HG03575 (cell line): ENCODE measurements around the gene CHD2.

Experiments
- ATAC-seq: cut with Tn5 transposase; IDR thresholded peaks from one replicate; pipeline ENCODE4 v1.9.1; 2021; ENCODE audit not compliant: unreplicated experiment, insufficient number of reproducible peaks, low FRiP score; ENCODE audit errors: extremely low read depth

Gene CHD2

DNA sequence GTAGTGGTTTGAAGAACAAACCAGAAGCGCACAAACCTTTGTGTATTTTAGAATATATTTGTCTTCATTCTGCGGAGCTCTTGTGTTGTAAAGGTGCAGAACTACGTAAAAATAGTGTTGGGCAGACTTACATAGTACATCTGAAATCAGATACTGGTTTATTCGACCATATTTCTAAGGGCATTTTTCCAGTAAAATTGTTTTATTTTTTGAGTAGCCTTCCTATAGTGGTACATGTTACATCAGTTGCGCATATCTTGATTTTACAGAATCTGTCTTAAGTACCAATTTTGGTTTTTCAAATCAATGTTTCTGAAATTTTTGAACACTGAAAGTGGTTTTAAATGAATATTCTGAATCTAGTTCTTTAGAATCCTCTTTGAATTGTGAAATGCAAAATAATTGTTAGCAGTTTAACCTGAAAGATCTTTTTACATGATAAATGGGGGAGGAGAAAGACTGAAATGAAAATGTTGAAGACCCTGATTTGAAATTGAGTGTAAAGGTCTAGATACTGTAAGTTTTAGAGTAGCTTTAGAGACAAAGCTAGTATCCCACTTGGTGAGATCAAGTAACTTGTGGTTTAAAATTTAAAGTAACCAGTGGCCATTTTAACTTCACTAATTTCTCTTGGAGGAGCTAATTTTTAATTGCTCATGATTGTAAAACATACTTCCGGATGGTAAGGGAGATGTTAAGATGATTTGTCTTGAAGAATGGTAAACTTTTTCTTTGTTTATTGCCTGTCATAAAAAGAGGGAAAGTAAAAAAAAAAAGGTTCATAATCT lies 15.5 kb upstream of the CHD2 start:
- ATAC-seq = no peak

DNA sequence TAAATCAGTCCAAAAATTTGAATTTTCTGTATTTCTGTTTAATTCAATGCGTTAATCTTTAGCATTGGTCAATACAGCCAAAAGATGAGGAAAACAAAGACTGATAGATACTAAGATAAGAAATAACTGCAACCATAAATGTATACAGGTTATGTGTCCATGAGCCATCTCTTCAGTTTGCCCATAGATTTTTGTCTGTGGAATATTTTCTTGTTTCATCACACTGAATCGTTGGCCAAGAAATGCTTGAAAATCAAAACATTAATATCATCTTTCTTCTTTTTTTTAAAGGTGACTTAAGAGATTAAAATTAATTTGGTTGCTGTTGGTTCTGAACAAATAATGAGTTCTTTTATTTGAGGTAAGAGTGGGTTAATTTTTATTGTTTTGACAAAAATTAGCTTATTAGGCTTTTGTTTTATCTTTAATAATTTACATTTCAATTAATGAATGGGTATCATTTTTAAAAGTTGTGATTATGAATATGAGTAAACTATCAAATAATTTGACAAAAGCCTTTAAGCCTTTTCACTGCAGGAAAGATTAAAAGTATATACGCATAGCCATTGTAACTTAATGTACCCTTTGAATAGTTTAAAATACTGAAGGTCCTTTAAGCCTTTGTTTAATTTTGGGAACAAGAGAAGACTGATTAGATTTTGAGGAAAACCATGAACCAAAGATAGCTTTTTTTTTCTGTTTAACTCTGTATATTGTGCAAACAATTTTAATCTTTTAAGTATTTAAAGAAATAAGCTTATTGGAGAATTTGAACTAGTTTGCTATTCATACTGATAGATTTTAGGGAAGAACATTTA lies 14.7 kb upstream of the CHD2 start:
- no peak for ATAC-seq

DNA sequence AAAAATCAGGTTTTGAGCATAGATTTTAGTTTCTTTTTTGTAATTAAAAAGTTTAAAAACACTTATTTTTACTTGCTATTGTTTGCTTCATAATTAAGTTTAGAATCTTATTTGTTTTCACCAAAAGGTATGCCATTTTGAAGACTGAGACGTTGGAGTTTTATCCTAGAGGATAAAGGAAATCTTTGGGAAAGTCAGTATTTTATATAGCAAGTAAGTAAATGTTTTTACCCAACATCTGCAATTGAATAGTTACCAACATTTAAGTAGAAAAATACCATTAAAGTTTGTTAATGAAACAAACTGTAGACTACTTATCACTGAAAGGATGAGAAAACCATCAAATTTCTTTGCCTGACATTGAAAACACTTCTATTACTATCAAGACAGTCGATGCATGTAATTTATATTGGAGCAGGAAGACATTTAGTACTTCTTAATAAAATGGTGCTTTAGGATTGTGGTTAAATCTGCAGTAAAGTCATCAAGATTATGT lies 14.0 kb upstream of the CHD2 start:
- no peak for ATAC-seq

DNA sequence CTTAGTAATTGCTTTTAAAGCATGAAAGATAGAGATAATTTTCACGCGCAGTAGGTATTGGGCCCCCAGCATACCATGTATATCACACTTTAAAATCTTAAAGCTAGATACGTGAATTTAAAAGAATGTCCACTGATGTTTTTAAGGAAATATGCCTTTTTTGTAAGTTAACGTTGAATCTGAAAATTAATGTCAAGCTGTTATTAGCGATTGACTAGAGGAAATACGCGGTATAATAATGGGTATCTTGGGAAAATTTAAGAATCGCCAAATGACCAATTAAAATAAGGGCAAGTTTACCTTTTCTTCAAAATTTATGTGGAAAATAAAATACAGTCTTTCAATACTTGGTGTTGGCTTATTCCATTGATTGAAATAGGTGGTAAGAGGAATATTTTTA lies 13.3 kb upstream of the CHD2 start:
- no peak for ATAC-seq

DNA sequence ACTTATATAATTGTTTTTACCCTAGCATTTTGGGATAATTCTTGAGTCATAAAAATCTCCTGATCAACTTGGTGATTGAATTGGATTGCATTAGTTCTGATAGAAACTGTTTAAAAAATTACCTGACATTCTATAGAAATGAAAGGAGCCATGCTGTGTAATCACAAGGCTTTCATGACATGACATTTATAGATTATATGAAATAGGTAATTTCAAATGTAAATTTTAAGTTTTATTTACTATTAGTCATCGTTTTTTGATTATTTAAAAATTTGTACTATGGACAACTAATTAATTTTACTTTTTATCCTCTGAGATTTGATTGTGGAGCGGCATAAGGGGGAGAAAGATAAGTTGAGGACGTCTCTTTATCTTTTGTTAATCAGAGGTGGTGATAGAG lies 12.3 kb upstream of the CHD2 start:
- ATAC-seq = no peak

DNA sequence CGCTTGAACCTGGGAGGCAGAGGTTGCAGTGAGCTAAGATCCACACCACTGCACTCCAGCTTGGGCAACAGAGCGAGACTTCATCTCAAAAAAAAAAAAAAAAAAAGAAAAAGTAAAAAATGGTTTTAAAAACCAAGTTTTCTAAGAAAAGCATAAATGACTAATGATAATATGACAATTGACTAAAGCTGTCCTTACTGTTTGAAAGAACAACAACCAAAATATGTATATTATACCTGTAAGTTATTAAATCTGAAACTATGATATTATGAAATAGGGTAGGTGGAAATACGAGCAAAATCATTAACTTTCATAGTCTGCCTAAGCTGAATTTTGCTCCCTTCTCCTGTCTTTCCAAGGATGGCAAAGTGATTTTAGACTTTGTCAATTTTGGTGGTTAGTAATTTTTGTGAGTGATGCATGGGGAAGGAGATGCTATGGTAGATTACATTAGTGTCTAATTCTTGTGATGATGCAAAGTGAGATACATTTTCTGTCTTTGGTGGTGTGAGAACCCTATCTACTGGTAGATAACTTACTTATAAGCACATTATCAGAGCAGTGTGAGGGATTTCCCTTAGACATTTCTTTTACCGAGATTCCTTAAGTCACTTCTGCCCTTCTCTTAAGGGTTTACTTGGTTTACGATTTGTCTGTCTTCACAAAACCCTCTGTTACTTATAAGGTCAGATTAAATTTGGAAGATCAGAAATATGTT lies 10.6 kb upstream of the CHD2 start:
- ATAC-seq = no peak

DNA sequence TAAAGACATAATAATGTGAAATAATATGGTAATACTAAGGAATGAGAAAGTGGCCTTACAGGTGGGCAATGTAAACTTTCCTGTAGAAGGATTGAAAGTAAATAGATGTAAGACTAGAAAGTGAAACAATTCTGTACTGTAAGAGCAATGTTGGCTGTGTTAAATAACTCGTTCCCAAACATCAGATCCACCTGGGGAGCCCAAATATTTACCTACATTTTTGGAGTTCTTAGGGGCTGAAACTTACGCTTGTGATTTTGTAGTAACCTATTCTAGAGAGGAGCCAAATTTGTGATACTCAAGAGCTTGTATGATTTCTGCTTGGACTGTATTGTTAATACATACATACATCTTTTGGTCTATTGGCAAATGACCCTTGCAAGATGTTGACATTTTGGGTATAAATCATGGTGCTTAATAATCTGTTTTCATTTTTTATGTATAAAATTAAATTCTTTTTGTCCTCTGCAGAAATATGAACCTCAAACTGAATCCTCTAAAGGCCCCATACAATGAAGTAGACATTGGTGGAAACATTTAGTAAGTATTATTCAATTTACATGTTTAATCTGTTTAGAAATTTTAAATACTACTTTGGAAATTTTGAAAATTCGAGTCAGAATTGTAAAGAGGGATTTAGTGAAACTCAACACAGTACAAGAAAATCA lies 8.5 kb upstream of the CHD2 start:
- ATAC-seq = no peak

DNA sequence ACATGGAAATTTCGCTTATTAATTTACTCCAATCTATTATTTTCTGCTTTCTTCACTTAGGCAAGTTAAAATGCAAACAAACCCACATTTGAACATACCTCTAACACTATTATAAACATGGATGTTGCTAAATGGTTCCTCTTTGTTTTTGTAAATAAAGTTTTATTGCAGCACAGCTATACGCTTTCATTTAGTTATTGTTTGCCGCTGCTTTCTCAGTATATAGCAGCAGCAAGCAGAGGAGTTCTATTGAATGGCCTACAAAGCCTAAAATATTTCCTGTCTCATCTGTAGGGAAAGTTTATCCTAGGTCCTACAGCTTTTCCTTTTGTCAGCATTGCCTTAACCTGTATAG lies 7.9 kb upstream of the CHD2 start:
- ATAC-seq = no peak

DNA sequence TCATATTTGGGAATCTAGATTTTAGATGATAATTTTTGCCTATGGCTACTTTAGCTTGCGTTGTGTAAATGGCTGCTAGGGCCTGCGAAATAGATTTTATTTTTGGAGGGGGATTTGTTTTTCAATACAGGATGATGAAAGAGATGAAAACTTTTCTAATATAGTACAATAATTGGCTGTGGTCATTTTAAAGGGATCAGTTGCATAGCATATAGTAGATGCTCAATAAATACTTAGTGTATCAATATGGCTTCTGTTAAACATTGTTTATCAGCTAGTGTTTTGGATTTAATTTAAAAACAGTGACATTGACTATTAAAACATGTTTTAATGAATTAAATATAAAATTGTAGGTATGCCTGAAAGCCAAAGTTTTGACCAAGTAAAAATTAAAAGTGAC lies 6.9 kb upstream of the CHD2 start:
- ATAC-seq = no peak

DNA sequence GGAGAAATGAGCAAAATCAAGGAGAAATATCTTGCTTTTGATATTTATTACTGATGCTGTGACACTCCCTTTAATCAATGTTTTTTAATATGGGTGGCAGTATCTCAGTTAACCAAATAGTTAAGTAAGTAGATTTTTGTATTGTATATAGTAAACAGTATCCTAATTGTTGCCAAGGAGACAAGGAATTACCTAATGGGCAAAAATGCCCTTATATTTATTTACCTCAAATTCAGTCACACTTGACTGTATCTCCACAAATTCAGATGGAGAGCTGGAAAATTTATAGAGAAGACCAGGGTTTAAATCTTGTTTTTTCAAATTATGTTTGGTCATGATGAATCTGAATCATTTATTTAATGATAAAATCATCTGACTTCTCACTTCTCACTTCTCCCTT lies 3.6 kb upstream of the CHD2 start:
- no peak for ATAC-seq

DNA sequence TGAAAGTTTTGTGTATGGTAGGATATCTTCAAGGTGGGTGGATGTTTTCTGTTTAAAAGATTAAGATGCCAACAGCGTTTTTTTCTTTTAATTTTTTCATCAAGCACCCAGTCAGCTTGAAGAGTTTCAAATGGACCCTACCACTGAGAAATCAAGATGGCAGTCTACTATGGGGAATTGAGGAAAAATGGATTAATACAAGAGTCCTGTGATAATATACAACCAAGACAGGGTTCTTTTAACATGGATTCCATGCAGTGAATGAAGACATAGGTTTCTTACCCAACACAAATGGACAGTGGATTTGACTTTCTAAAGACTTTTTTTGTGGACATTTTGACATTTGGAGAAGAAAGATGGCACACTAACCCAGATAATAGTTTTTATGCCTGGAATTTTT lies 2.5 kb upstream of the CHD2 start:
- ATAC-seq = no peak

DNA sequence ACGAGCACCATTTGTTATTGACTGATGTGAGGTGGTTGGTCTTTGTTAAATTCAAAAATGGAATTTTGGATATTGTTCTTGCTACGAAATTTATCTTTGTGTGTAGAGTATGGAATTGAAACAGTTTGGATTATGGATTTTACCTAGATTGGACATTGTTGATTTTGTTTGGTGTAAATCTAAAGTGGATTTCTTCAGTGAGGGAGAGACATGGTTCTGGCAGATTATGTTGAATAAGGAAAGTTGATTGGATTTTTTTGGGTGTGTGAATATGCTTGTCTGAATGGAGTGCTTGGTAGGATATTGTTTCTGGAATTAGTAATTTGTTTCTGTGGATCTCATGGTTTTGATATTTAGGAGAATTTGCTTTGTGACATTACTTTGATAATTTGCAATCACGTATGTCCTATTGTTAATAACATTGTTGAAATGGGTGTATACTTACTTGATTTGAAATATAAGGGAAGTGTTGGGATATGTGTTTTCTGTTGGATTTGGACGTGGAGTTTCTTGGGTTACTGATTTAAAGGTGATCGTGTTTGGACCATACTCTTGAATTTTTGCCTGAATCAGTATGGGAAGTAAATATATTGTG lies 1.0 kb upstream of the CHD2 start:
- ATAC-seq = no peak

DNA sequence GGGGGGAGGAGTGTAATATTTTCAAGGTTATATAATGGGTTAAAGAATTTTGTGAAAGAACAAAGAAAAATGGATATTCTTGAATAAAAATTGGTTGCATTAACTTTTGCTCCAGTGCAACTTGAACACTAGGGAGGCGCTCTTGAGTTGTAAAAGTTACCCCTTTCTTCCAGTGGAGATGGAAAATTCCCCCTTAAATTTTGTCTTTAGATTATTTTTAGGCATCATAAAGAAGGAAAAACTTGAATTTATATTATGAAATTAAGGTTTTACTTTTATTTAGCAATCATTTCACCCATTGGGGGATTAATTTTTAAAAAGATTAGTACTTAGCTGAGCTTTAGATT lies 550 bp upstream of the CHD2 start:
- no peak for ATAC-seq

DNA sequence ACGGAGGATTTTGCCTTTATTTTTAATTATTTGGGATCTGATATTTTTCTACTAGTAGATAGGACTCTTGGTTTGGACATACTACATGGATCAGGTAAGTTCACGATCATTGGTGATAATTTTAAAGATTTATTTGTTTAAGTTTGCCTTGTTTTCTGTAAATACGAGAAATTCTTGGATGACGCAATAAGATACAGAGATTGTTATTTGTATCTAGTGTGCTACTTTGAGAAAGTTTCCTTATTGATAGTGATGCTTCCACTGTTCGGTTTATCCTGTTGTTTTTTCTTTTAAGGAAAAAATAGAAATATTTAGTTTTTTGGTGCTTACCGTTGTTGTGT lies 577 bp downstream of the CHD2 start:
- ATAC-seq = no peak

DNA sequence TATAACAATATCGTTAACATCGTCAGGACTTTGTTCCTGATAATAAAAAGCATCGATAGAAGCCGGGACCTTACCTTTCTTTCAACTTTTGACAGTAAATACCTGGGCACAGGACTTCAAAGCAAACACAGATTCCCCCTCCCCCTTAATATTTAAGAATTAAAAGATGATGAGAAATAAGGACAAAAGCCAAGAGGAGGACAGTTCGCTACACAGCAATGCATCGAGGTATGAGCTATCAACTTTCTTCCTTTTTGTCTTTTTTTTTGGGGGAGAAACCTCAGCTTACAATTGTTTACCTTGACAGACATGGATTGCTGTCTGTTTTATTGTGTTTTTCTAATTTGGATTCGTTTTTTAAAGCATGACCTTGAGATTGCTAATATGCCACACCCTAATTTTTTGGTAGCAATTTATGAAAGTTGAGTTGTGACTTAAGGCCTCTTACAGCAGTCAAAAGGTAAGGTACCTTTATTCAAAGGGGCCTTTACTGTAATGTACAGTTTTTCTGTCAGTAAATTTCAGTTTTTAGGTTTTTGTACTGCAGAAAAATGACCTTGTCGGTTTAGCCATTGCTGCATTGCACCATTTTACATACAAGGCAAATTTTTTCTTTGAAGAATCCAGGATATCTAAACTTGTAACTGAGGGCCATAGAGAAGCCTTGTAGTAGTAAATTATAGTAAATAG lies 1.1 kb downstream of the CHD2 start:
- no peak for ATAC-seq

DNA sequence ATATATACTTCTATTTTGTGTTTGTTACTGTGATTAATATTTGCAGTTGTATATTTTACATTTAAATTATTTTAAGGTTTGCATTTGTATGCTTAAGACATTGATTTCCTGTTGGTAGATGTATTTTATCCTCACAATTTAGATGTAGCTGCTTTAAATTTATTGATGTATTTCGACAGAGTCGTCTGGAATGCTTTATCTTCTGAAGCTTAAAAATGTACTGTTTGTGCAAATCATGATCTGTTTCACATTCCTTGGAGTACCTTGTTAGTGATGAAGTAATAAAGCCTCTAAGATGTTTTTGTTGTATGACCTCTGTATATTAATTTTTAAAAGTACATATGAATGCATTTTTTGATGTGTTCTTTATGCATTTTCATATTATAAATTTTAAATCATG lies 1.9 kb downstream of the CHD2 start:
- ATAC-seq = no peak

DNA sequence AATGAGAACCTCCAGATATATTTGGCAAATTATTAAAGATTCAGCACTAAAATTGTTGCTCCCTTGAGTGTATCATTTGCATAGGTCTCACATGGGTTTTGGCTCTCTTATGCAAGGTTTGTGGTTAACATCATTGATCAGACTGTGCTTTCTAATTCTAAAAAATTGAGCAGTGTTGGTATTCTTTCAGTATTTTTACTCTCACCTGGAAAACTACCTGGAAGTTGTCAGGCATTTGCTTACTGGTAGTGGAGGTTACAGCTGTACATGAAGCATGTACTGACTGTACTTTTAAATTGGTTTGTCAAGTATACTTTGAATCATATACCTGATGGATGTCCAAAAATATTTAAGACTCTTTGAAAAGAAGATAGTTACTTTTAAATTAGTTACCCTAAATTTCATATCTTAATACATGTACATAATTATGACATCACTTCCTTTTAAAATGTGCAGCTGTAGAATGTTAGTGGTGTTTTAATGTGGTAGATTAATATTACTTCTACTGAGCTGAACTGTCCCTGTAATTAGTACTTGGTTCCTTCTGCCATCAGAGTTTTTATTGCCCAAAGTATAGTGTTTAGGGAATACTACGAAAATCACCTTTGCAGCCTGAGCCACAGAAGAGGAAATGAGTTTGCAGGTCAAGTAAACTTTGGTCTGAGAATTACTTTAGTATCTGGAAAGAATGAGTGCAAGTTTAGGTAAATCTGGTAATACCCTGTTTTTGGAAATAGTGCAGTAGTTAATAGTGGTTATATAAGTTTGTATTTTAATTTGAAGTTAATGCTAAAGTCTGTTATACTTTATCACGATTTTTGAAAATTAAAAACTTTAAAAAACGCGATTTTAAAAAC lies 2.8 kb downstream of the CHD2 start:
- no peak for ATAC-seq

DNA sequence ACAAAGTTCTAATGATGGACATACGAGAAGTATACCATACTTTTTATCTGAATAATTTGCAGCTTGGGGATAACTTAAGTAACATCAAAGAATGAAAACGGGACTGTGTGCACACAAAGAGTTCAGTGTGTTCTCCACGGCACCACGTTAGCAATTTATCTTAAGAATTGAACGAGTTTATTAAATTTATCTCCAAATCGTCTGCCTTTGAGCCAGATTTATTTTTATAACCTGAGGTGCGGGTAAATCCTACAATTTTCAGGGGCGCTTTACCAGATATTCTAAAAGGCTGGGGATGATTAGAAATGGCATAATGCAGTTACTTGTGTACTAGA lies 3.5 kb downstream of the CHD2 start:
- no peak for ATAC-seq
